IMR-90 (cell line): ENCODE data around the gene CLBA1. TPM values are rescaled to one million over a fixed set of nuclear protein-coding genes. Genes with fewer than 3 reads are reported as not detected.
A peak's percentile ranks its signal among the peaks of the same experiment; 100 is the strongest.

Experiments
- ATAC-seq: fragments of 200-7000 bp; cut with Tn5 transposase; 2 replicates; pipeline ENCODE4 v1.9.1; 2020; ENCODE audit warnings: low read depth, mild to moderate bottlenecking, moderate library complexity
- BruUV-seq: library from RNA; stranded (reverse); fragments of 400-500 nt; replicated peaks from 2 replicates; lab custom pipeline; 2021; lab: Mats Ljungman, UMichigan
- CTCF ChIA-PET: fragments of 300-600 bp; formaldehyde crosslinking; extraction: SDS; loops from one replicate; lab custom pipeline; 2021; ENCODE audit warnings: antibody characterized with exemption; lab: Yijun Ruan, JAX
- POLR2A ChIA-PET: fragments of 300-600 bp; sonication (Branson Sonifier 250); formaldehyde crosslinking; loops from one replicate; lab custom pipeline; 2022; ENCODE audit warnings: antibody characterized with exemption; ENCODE audit not compliant: unreplicated experiment; lab: Charles Lee
- DNase-seq: peaks from one replicate; pipeline ENCODE4 v3.0.0; 2013
- H2AFZ ChIP-seq: replicated peaks from 2 replicates; pipeline ENCODE3; 2013; ENCODE audit warnings: low read length, mild to moderate bottlenecking; ENCODE audit not compliant: poor library complexity
- H2AK5ac ChIP-seq: 2 replicates; pipeline ENCODE4 v1.6.1; 2013; ENCODE audit warnings: low read depth, low read length, inconsistent platforms
- H2AK9ac ChIP-seq: replicated peaks from 2 replicates; pipeline ENCODE3; 2013; ENCODE audit warnings: mild to moderate bottlenecking, low read depth, low read length, moderate library complexity; ENCODE audit not compliant: poor library complexity
- H2BK120ac ChIP-seq: 2 replicates; pipeline ENCODE4 v1.6.1; 2013; ENCODE audit warnings: low read depth, low read length, inconsistent platforms
- H2BK15ac ChIP-seq: 3 replicates; pipeline ENCODE4 v1.6.1; 2013; ENCODE audit warnings: low read depth, low read length, inconsistent platforms
- H2BK20ac ChIP-seq: 2 replicates; pipeline ENCODE4 v1.6.1; 2013; ENCODE audit warnings: low read depth, mild to moderate bottlenecking, inconsistent platforms, low read length, moderate library complexity
- H2BK5ac ChIP-seq: 2 replicates; pipeline ENCODE4 v1.6.1; 2013; ENCODE audit warnings: mild to moderate bottlenecking, low read depth, low read length, inconsistent platforms; ENCODE audit not compliant: poor library complexity, severe bottlenecking
- H3K14ac ChIP-seq: replicated peaks from 2 replicates; pipeline ENCODE4 v1.6.1; 2013; ENCODE audit warnings: low read depth, low read length, inconsistent platforms
- H3K18ac ChIP-seq: 2 replicates; pipeline ENCODE4 v1.6.1; 2013; ENCODE audit warnings: low read depth, low read length, control low read depth
- H3K23ac ChIP-seq: 2 replicates; pipeline ENCODE4 v1.6.1; 2013; ENCODE audit warnings: low read depth, low read length, inconsistent platforms
- H3K27ac ChIP-seq: 2 replicates; pipeline ENCODE4 v1.5.1; 2013; ENCODE audit warnings: mild to moderate bottlenecking, control low read depth, low read length; ENCODE audit not compliant: insufficient read depth
- H3K27me3 ChIP-seq: 2 replicates; pipeline ENCODE4 v1.6.1; 2013; ENCODE audit warnings: low read length; ENCODE audit not compliant: control insufficient read depth, insufficient read depth
- H3K36me3 ChIP-seq: 2 replicates; pipeline ENCODE4 v1.6.1; 2013; ENCODE audit warnings: low read length, mixed read lengths; ENCODE audit not compliant: control insufficient read depth, insufficient read depth
- H3K4ac ChIP-seq: 2 replicates; pipeline ENCODE4 v1.6.1; 2013; ENCODE audit warnings: low read depth, low read length, inconsistent platforms
- H3K4me1 ChIP-seq: 2 replicates; pipeline ENCODE4 v1.6.1; 2013; ENCODE audit warnings: low read length, mixed read lengths; ENCODE audit not compliant: control insufficient read depth, insufficient read depth
- H3K4me2 ChIP-seq: 2 replicates; pipeline ENCODE4 v1.6.1; 2013; ENCODE audit warnings: low read depth, mild to moderate bottlenecking, control low read depth, low read length, moderate library complexity
- H3K4me3 ChIP-seq: 2 replicates; pipeline ENCODE4 v1.5.1; 2013; ENCODE audit warnings: low read depth, mild to moderate bottlenecking, control low read depth, low read length, moderate library complexity; ENCODE audit not compliant: insufficient read depth
- H3K56ac ChIP-seq: 2 replicates; pipeline ENCODE4 v1.6.1; 2013; ENCODE audit warnings: low read length, inconsistent platforms; ENCODE audit not compliant: insufficient read depth; ENCODE audit errors: extremely low read depth
- H3K79me1 ChIP-seq, 2 experiments: 2 replicates each; pipeline ENCODE4 v1.6.1; 2013; ENCODE audit warnings: low read length in 2 of 2, inconsistent platforms in 1 of 2, low read depth in 1 of 2
- H3K9ac ChIP-seq: 2 replicates; pipeline ENCODE4 v1.6.1; 2013; ENCODE audit warnings: low read depth, low read length, control low read depth
- H3K9me1 ChIP-seq: 2 replicates; pipeline ENCODE4 v1.6.1; 2013; ENCODE audit warnings: low read length, inconsistent platforms; ENCODE audit not compliant: insufficient read depth
- H3K9me3 ChIP-seq: 2 replicates; pipeline ENCODE4 v1.6.1; 2013; ENCODE audit warnings: low read length; ENCODE audit not compliant: control insufficient read depth, insufficient read depth
- H4K20me1 ChIP-seq: 2 replicates; pipeline ENCODE4 v1.6.1; 2013; ENCODE audit warnings: low read length, inconsistent platforms; ENCODE audit not compliant: insufficient read depth
- H4K5ac ChIP-seq: 2 replicates; pipeline ENCODE4 v1.6.1; 2013; ENCODE audit warnings: mild to moderate bottlenecking, low read depth, low read length, control low read depth
- H4K8ac ChIP-seq, 2 experiments: 2 replicates each; pipeline ENCODE4 v1.6.1; 2013; ENCODE audit warnings: low read depth in 2 of 2, low read length in 2 of 2, control low read depth in 1 of 2, inconsistent platforms in 1 of 2
- H4K91ac ChIP-seq: 2 replicates; pipeline ENCODE4 v1.6.1; 2013; ENCODE audit warnings: low read depth, low read length, inconsistent platforms; ENCODE audit not compliant: insufficient read depth
- RAD21 ChIP-seq: IDR thresholded peaks from 2 replicates; pipeline ENCODE4 v1.6.1; 2012; ENCODE audit warnings: low read length, improper control_type of control experiment
- RFX5 ChIP-seq: IDR thresholded peaks from 2 replicates; pipeline ENCODE4 v1.8.0; 2012; ENCODE audit warnings: low read depth, mild to moderate bottlenecking, low read length, moderate library complexity
- WGBS, 2 experiments: methylation state at CpG; one replicate each; pipeline versions ENCODE4 v1.1.5 to v1.1.7; 2013; ENCODE audit warnings: missing lambda C conversion rate in 2 of 2; ENCODE audit not compliant: insufficient read length in 1 of 2; ENCODE audit errors: extremely low coverage in 2 of 2; 5-methylcytosine and 5-hydroxymethylcytosine counted together
- dilution Hi-C: fragments of 300-500 bp; cut with HindIII; formaldehyde crosslinking; loops from one replicate; pipeline ENCODE4 v1.14.3; 2018; ENCODE audit warnings: low sequenced_read_pairs; ENCODE audit not compliant: unreplicated experiment
- in situ Hi-C: fragments of 300-500 bp; cut with MboI; formaldehyde crosslinking; loops from 3 replicates; pipeline ENCODE4 v1.14.3; 2019; ENCODE audit warnings: low sequenced_read_pairs, inconsistent platforms, mixed read lengths
- intact Hi-C: fragments of 100-400 bp; cut with micrococcal nuclease; formaldehyde crosslinking; loops from 2 replicates; pipeline ENCODE4 v1.10.0; 2022
- polyA plus RNA-seq, 3 experiments: library from polyadenylated mRNA; depleted of rRNA; stranded (reverse); fragments of >200 nt; gene quantifications; 2 replicates each; pipeline ENCODE4 v1.2.3, GENCODE V29; 2012; ENCODE audit warnings: low replicate concordance in 1 of 3
- total RNA-seq: library from RNA; depleted of rRNA; stranded (reverse); fragments of >200 nt; gene quantifications from 2 replicates; pipeline ENCODE4 v1.2.3, GENCODE V29; 2012

Gene CLBA1
- total and polyA plus RNA-seq, 2 of the 4 experiments (the other 2 are of a cell fraction), result 2.7 to 6.2 TPM

- DNase-seq (no peak), ATAC-seq (no peak)
- Histone ChIP-seq H3K4me3 (no peak overlapping the region), H2BK5ac (no peak overlapping the region), H4K5ac (no peak overlapping the region), H3K79me1 (peaks cover 0 to 9% of the 10 kb centered on the region in 2 experiments; a peak in 1 of 4 replicates), H3K9ac (no peak overlapping the region), H3K4me1 (peaks cover 3% of the 10 kb centered on the region; the same call in 1 of the 2 replicates), H3K4me2 (no peak overlapping the region), H2BK120ac (no peak overlapping the region), H3K9me3 (no peaks in the 10 kb centered on the region), H3K23ac (no peak overlapping the region), H3K9me1 (0 out of 2 replicates have a peak, but pooled peaks cover 5% of the 10 kb centered on the region), H2AK9ac (peak overlapping the region; percentile 65), H3K36me3 (peaks cover 10% of the 10 kb centered on the region; the same call in 1 of the 2 replicates), H2AFZ (no peak overlapping the region), H4K91ac (no peak overlapping the region), H3K27ac (no peak overlapping the region), H2AK5ac (peak overlapping the region; percentile 16; the same call in 1 of the 2 replicates), H3K4ac (no peak overlapping the region), H4K20me1 (peaks cover 4% of the 10 kb centered on the region; the same call in 1 of the 2 replicates), H3K27me3 (no peaks in the 10 kb centered on the region), H2BK20ac (no peak overlapping the region), H3K18ac (no peak overlapping the region), H2BK15ac (no peak overlapping the region), H4K8ac (no peak overlapping the region), H3K56ac (no peak overlapping the region), H3K14ac (no peak overlapping the region)
- TF ChIP-seq RAD21 (no peak), RFX5 (no peak)
- 50% methylated on average over 1 of the region's 7 CpGs; no CpG with 5 or more reads in 1 of the 2 experiments for WGBS, 2 experiments
- in situ Hi-C loops (no loop called here), intact Hi-C loops (no loop called here), dilution Hi-C loops (no loop called here)
- CTCF ChIA-PET, result no interaction called here
- POLR2A ChIA-PET, result no interaction called here
- BruUV-seq, result no TSS peak
Observed at GRCh38 chr14:104989951-104990303, 4.3 kb downstream of the CLBA1 start.
